Heart left ventricle (tissue), 13 donors: ENCODE results near the gene CEP85L.

Experiments
- CTCF ChIP-seq, 12 donors: fragments of 200-600 bp; sonication (generic) in 4 of 12; IDR thresholded peaks; one replicate each; pipeline versions ENCODE4 v1.5.0 to v1.8.0; 2018 to 2022; ENCODE audit warnings: antibody characterized with exemption in 12 of 12, mild to moderate bottlenecking in 5 of 12
- POLR2A ChIP-seq, 2 donors: fragments of 450-650 bp; IDR thresholded peaks; one replicate each; pipeline ENCODE4 v1.6.1; 2017; ENCODE audit warnings: antibody characterized with exemption in 2 of 2, mild to moderate bottlenecking in 2 of 2, moderate library complexity in 2 of 2
- donor health status: ischemic (EF 13 %, LVEDD 7.1; RV severe dilation, severe dysfunction).
- donor health status: DM: no; HTN: yes; CAD: no.
- donor health status: DM: no; HTN: no; CAD: no.
- donor health status: ischemic (EF 25% LVEDD 6.9; RV normal size, moderate dysfunction).
- donor health status: ischemic (EF 25% LVEDD 5.7; RV mildly dilated, moderate dysfunction).
- donor health status: ischemic (EF 35%, LVEDD 5.7; RV mildly dilated, moderate dysfunction).
- donor health status: nonischemic (EF 11% LVEDD 7.7; RV severe dilation, severe dysfunction).
- donor health status: DM: yes; HTN: yes; CAD: no.
- donor health status: PGD.
- donor health status: ischemic (EF 29% LVEDD 5.4; RV normal size, mild dysfunction).
- donor health status: nonischemic (EF 23%, LVEDD 6.1; RV moderate dilation, normal function).

- TF ChIP-seq CTCF (IDR thresholded peaks at IDR 0.05), result no peak
- no peak for TF ChIP-seq POLR2A (IDR thresholded peaks at IDR 0.05)
These were observed 98.3 kb downstream of the CEP85L start for GRCh38 chr6:118553132-118553531.
